ENCODE data around the gene PATE3.

PATE3 gene

GRCh38 chr11:125768336-125769046 lies 19.4 kb upstream of the PATE3 start:
- DNase-seq (ENCODE audit: low spot score) (no peak), ATAC-seq (ENCODE audit: low read depth) (no peak)
- Histone ChIP-seq H3K27ac (ENCODE audit: poor library complexity, severe bottlenecking) (no peak overlapping the region), H3K4me3 (ENCODE audit: severe bottlenecking) (no peak overlapping the region), H3K36me3 (ENCODE audit: low read depth) (no peaks in the 10 kb centered on the region), H3K27me3 (ENCODE audit: insufficient read depth, poor library complexity, severe bottlenecking) (peaks cover 37% of the 10 kb centered on the region), H3K4me1 (ENCODE audit: insufficient read depth, poor library complexity, severe bottlenecking) (no peaks in the 10 kb centered on the region), H3K9me3 (ENCODE audit: severe bottlenecking) (no peaks in the 10 kb centered on the region)
- no peak for TF ChIP-seq CTCF (IDR thresholded peaks at IDR 0.05; ENCODE audit: poor library complexity, severe bottlenecking)

DNA sequence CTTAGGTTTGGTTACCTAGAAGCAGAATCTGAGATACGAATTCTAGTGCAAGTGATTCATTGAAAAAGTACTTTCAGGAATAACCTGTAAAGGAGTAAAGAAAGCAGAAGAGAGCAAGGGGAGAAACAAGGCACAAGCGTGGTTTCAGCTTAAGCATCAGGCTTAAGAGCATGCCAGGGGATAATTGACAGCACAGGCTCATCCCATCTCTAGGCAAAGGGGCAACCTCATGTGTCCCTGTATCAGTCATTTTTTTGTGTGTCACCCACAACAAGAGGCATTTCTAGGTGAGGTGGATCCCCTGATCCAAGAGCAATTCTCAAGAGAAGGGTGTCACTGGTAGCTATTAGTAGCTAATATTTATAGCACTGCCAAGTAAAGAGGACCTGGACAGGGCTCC lies 17.3 kb upstream of the PATE3 start:
- H3K36me3 ChIP-seq (ENCODE audit: low read depth): no peaks in the 10 kb centered on the region
- no peak for ATAC-seq (ENCODE audit: low read depth)
- TF ChIP-seq CTCF (IDR thresholded peaks at IDR 0.05; ENCODE audit: poor library complexity, severe bottlenecking): no peak
- H3K4me3 ChIP-seq (ENCODE audit: severe bottlenecking): no peak overlapping the region
- no peaks in the 10 kb centered on the region for H3K4me1 ChIP-seq (ENCODE audit: insufficient read depth, poor library complexity, severe bottlenecking)
- H3K9me3 ChIP-seq (ENCODE audit: severe bottlenecking): no peaks in the 10 kb centered on the region
- no peak overlapping the region for H3K27ac ChIP-seq (ENCODE audit: poor library complexity, severe bottlenecking)
- DNase-seq (ENCODE audit: low spot score): no peak
- peaks cover 29% of the 10 kb centered on the region for H3K27me3 ChIP-seq (ENCODE audit: insufficient read depth, poor library complexity, severe bottlenecking)

- H3K4me1 ChIP-seq (ENCODE audit: insufficient read depth, poor library complexity, severe bottlenecking): peaks cover 7% of the 10 kb centered on the region
- H3K27me3 ChIP-seq (ENCODE audit: insufficient read depth, poor library complexity, severe bottlenecking): peaks cover 10% of the 10 kb centered on the region
- no peak for TF ChIP-seq CTCF (IDR thresholded peaks at IDR 0.05; ENCODE audit: poor library complexity, severe bottlenecking)
- H3K9me3 ChIP-seq (ENCODE audit: severe bottlenecking): no peaks in the 10 kb centered on the region
- DNase-seq (ENCODE audit: low spot score): no peak
- H3K4me3 ChIP-seq (ENCODE audit: severe bottlenecking): no peak overlapping the region
- H3K27ac ChIP-seq (ENCODE audit: poor library complexity, severe bottlenecking): no peak overlapping the region
- H3K36me3 ChIP-seq (ENCODE audit: low read depth): no peaks in the 10 kb centered on the region
- ATAC-seq (ENCODE audit: low read depth): peak; percentile 52
Observed at GRCh38 chr11:125772834-125773505, 15.0 kb upstream of the PATE3 start.

DNA sequence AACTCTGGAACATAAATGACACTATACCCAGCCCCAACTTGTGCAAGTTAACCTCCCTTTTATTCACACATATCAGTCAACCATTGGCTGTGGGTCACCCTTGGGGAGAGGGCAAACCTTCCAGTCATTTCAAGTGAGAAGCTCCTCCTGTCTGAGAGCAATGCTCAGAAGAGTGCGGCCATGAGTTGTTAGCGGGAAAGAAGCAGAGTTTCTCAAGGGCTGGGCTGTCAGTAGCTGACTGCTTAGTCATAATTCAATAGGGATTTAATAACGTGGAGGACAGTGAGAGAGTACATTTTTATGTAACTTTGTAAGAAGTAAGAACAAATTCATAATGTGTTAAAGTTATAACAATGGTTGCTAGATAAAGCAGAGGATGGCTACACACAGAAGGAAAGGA lies 14.4 kb upstream of the PATE3 start:
- Histone ChIP-seq H3K27ac (ENCODE audit: poor library complexity, severe bottlenecking) (no peak overlapping the region), H3K27me3 (ENCODE audit: insufficient read depth, poor library complexity, severe bottlenecking) (peaks cover 4% of the 10 kb centered on the region), H3K4me3 (ENCODE audit: severe bottlenecking) (no peak overlapping the region), H3K4me1 (ENCODE audit: insufficient read depth, poor library complexity, severe bottlenecking) (peaks cover 7% of the 10 kb centered on the region), H3K36me3 (ENCODE audit: low read depth) (no peaks in the 10 kb centered on the region), H3K9me3 (ENCODE audit: severe bottlenecking) (no peaks in the 10 kb centered on the region)
- DNase-seq (ENCODE audit: low spot score) (no peak), ATAC-seq (ENCODE audit: low read depth) (no peak)
- TF ChIP-seq CTCF (IDR thresholded peaks at IDR 0.05; ENCODE audit: poor library complexity, severe bottlenecking): no peak

- no peaks in the 10 kb centered on the region for H3K36me3 ChIP-seq (ENCODE audit: low read depth)
- no peak overlapping the region for H3K27ac ChIP-seq (ENCODE audit: poor library complexity, severe bottlenecking)
- H3K27me3 ChIP-seq (ENCODE audit: insufficient read depth, poor library complexity, severe bottlenecking): no peaks in the 10 kb centered on the region
- DNase-seq (ENCODE audit: low spot score): no peak
- H3K9me3 ChIP-seq (ENCODE audit: severe bottlenecking): no peaks in the 10 kb centered on the region
- peak; percentile 52; the same call in 2 of the 3 replicates for ATAC-seq (ENCODE audit: low read depth)
- H3K4me1 ChIP-seq (ENCODE audit: insufficient read depth, poor library complexity, severe bottlenecking): peaks cover 7% of the 10 kb centered on the region
- TF ChIP-seq CTCF (IDR thresholded peaks at IDR 0.05; ENCODE audit: poor library complexity, severe bottlenecking): no peak
- H3K4me3 ChIP-seq (ENCODE audit: severe bottlenecking): no peak overlapping the region
Observed at GRCh38 chr11:125777309-125777708, 10.6 kb upstream of the PATE3 start.
